Sigmoid colon (tissue), 7 donors: ENCODE data around the gene CNTNAP4. TPM values are rescaled to one million over a fixed set of nuclear protein-coding genes. Genes with fewer than 3 reads are reported as not detected.

Source experiments
- DNase-seq: peaks from one replicate; pipeline ENCODE4 v3.0.0-alpha.2; 2019
- H3K27ac ChIP-seq, 4 donors: fragments of 200-600 bp; sonication (generic); one replicate each; pipeline ENCODE4 v1.5.1; 2016 to 2019; ENCODE audit warnings: mild to moderate bottlenecking in 1 of 4
- H3K27me3 ChIP-seq, 3 donors: fragments of 200-600 bp; sonication (generic); one replicate each; pipeline ENCODE4 v1.5.1; 2019; ENCODE audit warnings: mild to moderate bottlenecking in 1 of 3
- H3K36me3 ChIP-seq, 4 donors: fragments of 200-600 bp; sonication (generic); one replicate each; pipeline ENCODE4 v1.5.1; 2016 to 2019
- H3K4me1 ChIP-seq, 4 donors: fragments of 200-600 bp; sonication (generic); one replicate each; pipeline ENCODE4 v1.5.1; 2017 to 2019
- H3K4me3 ChIP-seq, 4 donors: fragments of 200-600 bp; sonication (generic); one replicate each; pipeline ENCODE4 v1.5.1; 2017 to 2019; ENCODE audit warnings: mild to moderate bottlenecking in 2 of 4, moderate library complexity in 1 of 4
- H3K9me3 ChIP-seq, 4 donors: fragments of 200-600 bp in 3 of 4; sonication (generic) in 3 of 4; one replicate each; pipeline versions ENCODE4 v1.5.1 to v1.6.1; 2013 to 2019
- EP300 ChIP-seq, 4 donors: sonication (generic); formaldehyde crosslinking; IDR thresholded peaks; one replicate each; pipeline ENCODE4 v1.6.1; 2017; ENCODE audit warnings: antibody characterized with exemption in 4 of 4
- POLR2A ChIP-seq, 2 donors: fragments of 450-650 bp; IDR thresholded peaks; one replicate each; pipeline ENCODE4 v1.6.1; 2016; ENCODE audit warnings: antibody characterized with exemption in 2 of 2, mild to moderate bottlenecking in 2 of 2, moderate library complexity in 2 of 2
- POLR2AphosphoS5 ChIP-seq, 4 donors: sonication (generic); formaldehyde crosslinking; IDR thresholded peaks; one replicate each; pipeline ENCODE4 v1.6.1; 2017; ENCODE audit warnings: antibody characterized with exemption in 4 of 4
- WGBS, 2 donors: extraction: QIAGEN DNeasy Blood & Tissue Kit; methylation state at CpG; one replicate each; pipeline ENCODE4 v1.1.7; 2013; 5-methylcytosine and 5-hydroxymethylcytosine counted together
- intact Hi-C: fragments of 100-400 bp; cut with DNase I; formaldehyde crosslinking; loops from one replicate; pipeline ENCODE4 v1.15.1; 2023
- polyA plus RNA-seq, 3 donors: library from polyadenylated mRNA; stranded (reverse); fragments of 200-250 nt; gene quantifications; one replicate each; pipeline ENCODE4 v1.2.3, GENCODE V29; 2013
- total RNA-seq, 4 donors: library from RNA; depleted of rRNA; stranded (reverse); fragments of >200 nt; gene quantifications; one replicate each; pipeline ENCODE4 v1.1.0, GENCODE V29; 2016
- TF ChIP-seq, protein P1 (sequence below), 4 experiments: fragments of 450-650 bp in 3 of 4; fragments of 200-600 bp in 1 of 4; IDR thresholded peaks; one replicate each; pipeline ENCODE4 v1.5.1; 2016 to 2019; ENCODE audit warnings: antibody characterized with exemption in 4 of 4, mild to moderate bottlenecking in 3 of 4, moderate library complexity in 2 of 4
- donor health status: healthy with polysubstance abuse.
- donor health status: Bipolar disorder and iron deficiency.
- donor health status: healthy.

CNTNAP4 gene
- total and polyA plus RNA-seq, 7 donors = under 0.01 to 1.4 (median 0.22) TPM; not detected in 1

DNA sequence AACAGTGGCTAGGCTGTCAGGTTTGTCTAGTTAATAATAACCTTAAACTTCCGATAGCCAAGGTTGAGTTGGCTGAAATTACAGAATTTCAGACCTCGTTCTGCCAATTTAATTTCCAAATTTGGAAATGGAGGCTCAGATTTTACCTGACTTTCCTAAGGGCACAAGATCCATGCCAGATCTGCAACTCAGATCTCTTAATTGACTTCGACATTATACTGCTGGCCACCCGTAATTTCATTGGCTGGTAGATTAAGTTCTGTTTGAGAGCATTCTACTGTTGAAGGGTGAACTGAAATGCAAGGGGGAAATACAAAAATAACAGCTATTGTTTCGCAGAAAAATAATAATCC is 210.8 kb downstream of the CNTNAP4 start:
- WGBS, 2 donors = 88 to 90% methylated on average over 5 of the region's 5 CpGs

DNA sequence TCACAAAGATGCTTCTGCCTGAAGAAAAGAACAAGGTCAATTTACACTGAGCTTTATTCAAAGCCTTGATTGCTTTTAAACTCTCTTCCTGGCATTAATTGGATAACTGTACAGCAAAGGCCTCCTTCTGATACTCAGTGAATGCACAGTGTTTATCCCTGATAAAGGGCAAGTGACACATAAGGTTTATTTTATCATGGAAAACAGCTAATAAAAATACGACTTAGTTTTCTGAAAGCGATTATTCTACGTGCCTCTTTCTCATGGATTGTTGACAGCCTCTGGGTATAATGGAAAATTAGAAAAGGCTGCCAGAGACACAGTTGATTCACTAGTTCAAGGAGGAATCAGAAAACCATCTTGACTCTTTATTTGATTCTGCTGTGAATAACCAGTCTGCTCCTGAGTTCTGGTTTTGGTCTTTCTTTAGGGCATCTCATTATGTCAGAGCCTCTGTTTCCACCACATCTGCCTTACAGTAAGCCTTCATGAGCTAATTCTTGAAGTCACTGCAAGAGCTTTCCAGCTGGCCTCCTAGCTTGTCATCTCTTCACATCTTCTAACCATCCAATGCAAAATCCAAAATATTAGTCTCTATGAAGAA is 212.9 kb downstream of the CNTNAP4 start:
- intact Hi-C loops = no loop called here
- no peaks in the 10 kb centered on the region for H3K36me3 ChIP-seq
- no peaks in the 10 kb centered on the region for H3K4me1 ChIP-seq
- no peak overlapping the region for H3K27ac ChIP-seq
- H3K27me3 ChIP-seq = no peaks in the 10 kb centered on the region
- no peaks in the 10 kb centered on the region for H3K9me3 ChIP-seq
- no peak overlapping the region for H3K4me3 ChIP-seq
- WGBS, 2 donors = 84 to 89% methylated on average over 3 of the region's 3 CpGs
- TF ChIP-seq POLR2A (IDR thresholded peaks at IDR 0.05) (no peak), EP300 (IDR thresholded peaks at IDR 0.05) (no peak), POLR2AphosphoS5 (IDR thresholded peaks at IDR 0.05) (no peak)
- TF ChIP-seq, protein P1, sequence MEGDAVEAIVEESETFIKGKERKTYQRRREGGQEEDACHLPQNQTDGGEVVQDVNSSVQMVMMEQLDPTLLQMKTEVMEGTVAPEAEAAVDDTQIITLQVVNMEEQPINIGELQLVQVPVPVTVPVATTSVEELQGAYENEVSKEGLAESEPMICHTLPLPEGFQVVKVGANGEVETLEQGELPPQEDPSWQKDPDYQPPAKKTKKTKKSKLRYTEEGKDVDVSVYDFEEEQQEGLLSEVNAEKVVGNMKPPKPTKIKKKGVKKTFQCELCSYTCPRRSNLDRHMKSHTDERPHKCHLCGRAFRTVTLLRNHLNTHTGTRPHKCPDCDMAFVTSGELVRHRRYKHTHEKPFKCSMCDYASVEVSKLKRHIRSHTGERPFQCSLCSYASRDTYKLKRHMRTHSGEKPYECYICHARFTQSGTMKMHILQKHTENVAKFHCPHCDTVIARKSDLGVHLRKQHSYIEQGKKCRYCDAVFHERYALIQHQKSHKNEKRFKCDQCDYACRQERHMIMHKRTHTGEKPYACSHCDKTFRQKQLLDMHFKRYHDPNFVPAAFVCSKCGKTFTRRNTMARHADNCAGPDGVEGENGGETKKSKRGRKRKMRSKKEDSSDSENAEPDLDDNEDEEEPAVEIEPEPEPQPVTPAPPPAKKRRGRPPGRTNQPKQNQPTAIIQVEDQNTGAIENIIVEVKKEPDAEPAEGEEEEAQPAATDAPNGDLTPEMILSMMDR (IDR thresholded peaks at IDR 0.05) = no peak
- DNase-seq = no peak

More for the DNA sequence above, 210.8 kb downstream of the CNTNAP4 start:
- no peak for DNase-seq
- H3K27ac ChIP-seq = no peak overlapping the region
- H3K4me3 ChIP-seq = no peak overlapping the region
- H3K27me3 ChIP-seq = no peaks in the 10 kb centered on the region
- H3K4me1 ChIP-seq = no peaks in the 10 kb centered on the region
- intact Hi-C loops = no loop called here
- H3K36me3 ChIP-seq = no peaks in the 10 kb centered on the region
- H3K9me3 ChIP-seq = no peaks in the 10 kb centered on the region
- TF ChIP-seq, protein P1 (IDR thresholded peaks at IDR 0.05) = no peak
- TF ChIP-seq POLR2AphosphoS5 (IDR thresholded peaks at IDR 0.05) (no peak), EP300 (IDR thresholded peaks at IDR 0.05) (no peak), POLR2A (IDR thresholded peaks at IDR 0.05) (no peak)

- Histone ChIP-seq H3K27ac (no peak overlapping the region), H3K4me3 (no peak overlapping the region), H3K9me3 (no peaks in the 10 kb centered on the region), H3K4me1 (no peaks in the 10 kb centered on the region), H3K27me3 (no peaks in the 10 kb centered on the region), H3K36me3 (no peaks in the 10 kb centered on the region)
- no peak for DNase-seq
- TF ChIP-seq POLR2AphosphoS5 (IDR thresholded peaks at IDR 0.05) (no peak), POLR2A (IDR thresholded peaks at IDR 0.05) (no peak), EP300 (IDR thresholded peaks at IDR 0.05) (no peak)
- TF ChIP-seq, protein P1 (IDR thresholded peaks at IDR 0.05) = no peak
- WGBS, 2 donors = 93 to 97% methylated on average over 21 of the region's 21 CpGs
- intact Hi-C loops = no loop called here
Measured at GRCh38 chr16:76500006-76500405, 222.8 kb downstream of the CNTNAP4 start.

- TF ChIP-seq EP300 (IDR thresholded peaks at IDR 0.05) = no peak
- Histone ChIP-seq H3K27me3 (no peaks in the 10 kb centered on the region), H3K4me3 (no peak overlapping the region), H3K27ac (no peak overlapping the region), H3K36me3 (no peaks in the 10 kb centered on the region), H3K9me3 (no peaks in the 10 kb centered on the region), H3K4me1 (no peaks in the 10 kb centered on the region)
- intact Hi-C loops = no loop called here
- DNase-seq = no peak
- 95 to 96% methylated on average over 8 of the region's 8 CpGs for WGBS, 2 donors
Measured at GRCh38 chr16:76502063-76502462, 224.9 kb downstream of the CNTNAP4 start.

- intact Hi-C loops = no loop called here
- WGBS, 2 donors = 87% methylated on average over 3 of the region's 3 CpGs
Measured at GRCh38 chr16:76502555-76502954, 225.4 kb downstream of the CNTNAP4 start.

More at GRCh38 chr16:76502555-76502954, 225.4 kb downstream of the CNTNAP4 start:
- H3K27me3 ChIP-seq = no peaks in the 10 kb centered on the region
- TF ChIP-seq EP300 (IDR thresholded peaks at IDR 0.05) = no peak
- TF ChIP-seq POLR2AphosphoS5 (IDR thresholded peaks at IDR 0.05) = no peak
- no peak for TF ChIP-seq POLR2A (IDR thresholded peaks at IDR 0.05)
- TF ChIP-seq, protein P1 (IDR thresholded peaks at IDR 0.05) = no peak
- no peaks in the 10 kb centered on the region for H3K36me3 ChIP-seq
- no peak overlapping the region for H3K27ac ChIP-seq
- DNase-seq = no peak
- no peaks in the 10 kb centered on the region for H3K4me1 ChIP-seq
- H3K9me3 ChIP-seq = no peaks in the 10 kb centered on the region
- no peak overlapping the region for H3K4me3 ChIP-seq
